Stimulated activated CD4-positive, alpha-beta T cell treated with anti-CD3 and anti-CD28 coated beads, Interleukin-1b, Interleukin-23, amount 100 ng/mL, for 4 hours (primary cell): Measurements from ENCODE around the gene CD200.

Experiments
- DNase-seq, 2 donors: peaks; one replicate each; pipeline ENCODE4 v3.0.0-alpha.2; 2020; ENCODE audit warnings: low read depth in 2 of 2

Gene CD200

GRCh38 chr3:112411425-112411824, 78.5 kb downstream of the CD200 start:
- DNase-seq, result no peak
